H4 (cell line): ENCODE data around the gene GLUD1. TPM values are rescaled to one million over a fixed set of nuclear protein-coding genes. Genes with fewer than 3 reads are reported as not detected.
"Not testable (repeated sequence)": the region's sequence is repeated elsewhere in the genome, so short reads cannot be mapped to it uniquely, and the experiment has no call there.

ENCODE experiments used
- DNase-seq: peaks from one replicate; pipeline ENCODE4 v3.0.0-alpha.2; 2015; ENCODE audit warnings: low spot score
- total RNA-seq: library from RNA; depleted of rRNA; stranded (reverse); fragments of >200 nt; shearing (Covaris generic); gene quantifications from 2 replicates; pipeline ENCODE4 v1.2.3, GENCODE V29; 2014

The GLUD1 gene
- total RNA-seq, 1 experiment from 2014 or later, result 119 TPM

DNA sequence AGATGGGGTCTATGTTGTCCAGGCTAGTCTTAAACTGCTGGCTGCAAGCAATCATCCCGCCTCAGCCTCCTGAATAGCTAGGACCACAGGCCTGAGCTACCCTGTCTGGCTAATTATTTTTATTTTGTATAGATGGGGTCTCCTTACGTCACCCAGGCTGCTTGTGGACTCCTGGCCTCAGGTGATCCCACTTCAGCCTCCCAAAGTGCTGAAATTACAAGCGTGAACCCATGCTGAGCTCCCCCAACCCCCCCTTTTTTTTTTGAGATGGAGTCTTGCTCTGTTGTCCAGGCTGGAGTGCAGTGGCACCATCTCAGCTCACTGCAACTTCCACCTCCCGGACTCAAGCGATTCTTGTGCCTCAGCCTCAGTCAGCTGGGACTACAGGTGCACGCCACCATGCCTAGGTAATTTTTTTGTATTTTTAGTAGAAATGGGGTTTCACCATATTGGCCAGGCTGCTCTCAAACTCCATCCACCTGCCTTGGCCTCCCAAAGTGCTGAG, 49.2 kb downstream of the GLUD1 start:
- DNase-seq, result no peak

GRCh38 chr10:87043579-87043978, 51.1 kb downstream of the GLUD1 start:
- not testable (repeated sequence) for DNase-seq

- DNase-seq, result no peak
Observed at GRCh38 chr10:87038786-87039185, 55.9 kb downstream of the GLUD1 start.

- no peak for DNase-seq
Observed at GRCh38 chr10:87038286-87038717, 56.3 kb downstream of the GLUD1 start.

DNA sequence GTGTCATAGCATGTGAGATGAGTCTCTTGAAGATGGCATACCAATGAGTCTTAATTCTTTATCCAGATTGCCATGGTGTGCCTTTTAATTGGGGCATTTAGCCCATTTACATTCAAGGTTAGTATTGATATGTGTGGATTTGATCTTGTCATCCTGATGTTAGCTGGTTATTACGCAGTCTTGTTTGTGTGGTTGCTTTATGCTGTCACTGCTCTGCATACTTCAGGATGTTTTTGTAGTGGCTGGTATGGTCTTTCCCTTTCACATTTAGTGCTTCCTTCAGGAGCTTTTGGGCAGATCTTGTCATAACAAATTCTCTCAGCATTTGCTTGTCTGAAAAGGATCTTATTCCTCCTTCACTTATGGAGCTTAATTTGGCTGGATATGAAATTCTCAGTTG, 58.0 kb downstream of the GLUD1 start:
- no peak for DNase-seq

GRCh38 chr10:87030912-87031635, 63.6 kb downstream of the GLUD1 start:
- no peak for DNase-seq

- DNase-seq, result not testable (repeated sequence)
Observed at GRCh38 chr10:87030419-87030818, 64.2 kb downstream of the GLUD1 start.

DNA sequence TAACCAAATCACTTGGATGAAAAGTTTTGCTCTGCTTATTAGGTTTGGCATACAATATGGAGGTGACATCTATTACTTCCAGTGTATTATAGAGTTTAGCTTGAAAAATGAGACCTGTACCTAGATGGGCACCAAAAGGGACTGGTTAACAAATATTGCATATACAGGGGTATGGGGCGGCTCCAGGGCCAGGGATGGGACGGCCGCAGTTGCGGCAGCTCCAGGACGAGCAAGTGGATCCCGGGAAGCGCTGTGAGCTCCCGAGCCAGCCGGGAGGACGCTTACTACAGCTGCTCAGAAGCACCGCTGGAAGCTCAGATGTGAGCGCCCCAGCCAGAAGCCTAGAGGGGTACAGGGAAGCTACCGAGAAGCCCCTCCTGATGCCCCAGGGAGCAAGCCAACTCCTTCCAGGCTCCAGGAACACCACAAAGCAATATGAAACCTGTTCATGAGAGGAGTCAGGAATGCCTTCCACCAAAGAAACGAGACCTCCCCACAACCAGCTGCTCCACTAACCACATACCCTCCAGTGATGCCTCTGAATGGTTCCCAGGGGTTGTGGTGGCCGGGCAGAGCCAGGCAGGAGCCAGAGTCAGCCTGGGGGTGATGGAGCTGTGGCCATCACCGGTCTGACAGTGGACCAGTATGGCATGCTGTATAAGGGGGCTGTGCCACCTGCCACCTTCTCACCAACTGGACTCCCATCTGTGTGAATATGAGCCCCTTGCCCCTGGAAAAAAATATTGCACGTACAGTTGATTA, 67.7 kb downstream of the GLUD1 start:
- not testable (repeated sequence) for DNase-seq

GRCh38 chr10:87025285-87025958, 69.2 kb downstream of the GLUD1 start:
- DNase-seq, result peak; percentile 44

- not testable (repeated sequence) for DNase-seq
Observed at GRCh38 chr10:87020056-87020455, 74.6 kb downstream of the GLUD1 start, which contains the start of gene FAM25A. TSS of gene FAM25A (plus strand) at chr10:87020294. CDS start at chr10:87020325, 31 bp downstream.

DNA sequence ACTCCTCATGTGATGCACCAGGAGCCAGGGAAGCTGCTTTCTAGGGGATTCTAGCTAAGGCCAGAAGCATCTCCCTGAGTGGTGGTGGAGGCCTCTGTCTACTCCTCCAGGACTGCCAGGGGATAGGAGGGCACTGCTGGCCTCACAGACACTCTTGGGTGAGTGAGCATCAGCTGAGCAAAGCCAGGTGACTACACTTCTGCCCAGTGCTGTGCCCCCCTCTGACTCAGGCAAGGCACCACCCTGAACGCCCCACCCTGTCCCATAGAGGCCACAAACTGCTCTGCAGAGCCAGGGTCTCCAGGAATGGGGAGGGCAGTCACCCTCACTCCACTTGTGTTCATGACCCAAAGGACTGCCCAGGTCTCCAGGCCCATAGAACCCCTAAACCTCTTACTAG, 75.1 kb downstream of the GLUD1 start:
- not testable (repeated sequence) for DNase-seq

DNA sequence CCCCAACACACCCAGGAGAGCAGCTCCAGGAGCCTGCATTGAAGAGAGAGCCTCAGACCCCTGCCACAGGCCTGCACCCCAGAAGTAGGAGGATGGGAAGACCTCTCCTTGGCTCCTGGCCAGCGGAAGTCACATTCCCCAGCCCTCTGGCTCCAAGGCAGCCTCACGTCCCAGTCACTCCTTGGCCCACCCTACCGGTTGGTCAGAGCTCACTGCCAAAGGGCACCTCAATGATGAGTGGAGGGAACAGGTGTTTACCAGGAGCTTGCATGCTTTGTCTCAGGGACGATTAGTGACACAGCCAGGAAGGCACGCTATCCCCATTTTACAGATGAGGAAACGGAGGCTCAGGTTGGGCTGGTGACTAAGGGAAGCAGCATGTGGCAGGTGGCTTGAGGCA, 75.6 kb downstream of the GLUD1 start:
- DNase-seq, result not testable (repeated sequence)

GRCh38 chr10:87018127-87018526, 76.5 kb downstream of the GLUD1 start:
- DNase-seq, result not testable (repeated sequence)

DNA sequence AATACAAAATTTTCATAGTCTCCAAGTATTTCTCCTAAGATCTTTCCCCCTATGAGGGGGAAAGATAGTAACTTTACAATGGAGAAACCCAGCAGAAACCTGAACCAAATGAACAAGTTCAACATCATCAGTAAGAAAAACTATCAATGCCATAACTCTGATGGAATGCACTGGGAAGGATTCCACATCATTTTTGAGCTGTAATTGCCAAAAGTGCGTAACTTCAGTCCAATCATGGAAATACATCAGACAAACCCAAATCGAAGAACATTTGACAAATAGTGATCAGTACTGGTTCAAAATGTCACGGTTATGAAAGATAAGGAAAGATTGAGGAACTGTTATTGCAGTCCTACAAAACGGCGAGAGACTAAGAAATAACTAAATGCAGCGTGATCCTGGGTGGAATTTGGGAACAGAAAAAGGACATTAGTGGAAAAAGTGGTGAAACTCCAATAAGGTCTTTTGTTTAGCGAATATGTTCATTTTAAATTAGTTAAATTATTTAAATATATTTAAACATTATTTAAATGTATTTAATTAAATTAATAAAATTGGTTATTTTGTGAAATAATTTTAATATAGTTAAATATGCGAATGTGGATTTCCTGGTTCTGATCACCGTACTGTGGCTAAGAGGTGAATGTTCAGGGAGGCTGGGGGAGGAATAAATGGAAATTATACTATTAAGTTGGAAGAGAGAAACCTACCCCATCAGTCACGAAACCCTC, 79.5 kb downstream of the GLUD1 start:
- not testable (repeated sequence) for DNase-seq

DNA sequence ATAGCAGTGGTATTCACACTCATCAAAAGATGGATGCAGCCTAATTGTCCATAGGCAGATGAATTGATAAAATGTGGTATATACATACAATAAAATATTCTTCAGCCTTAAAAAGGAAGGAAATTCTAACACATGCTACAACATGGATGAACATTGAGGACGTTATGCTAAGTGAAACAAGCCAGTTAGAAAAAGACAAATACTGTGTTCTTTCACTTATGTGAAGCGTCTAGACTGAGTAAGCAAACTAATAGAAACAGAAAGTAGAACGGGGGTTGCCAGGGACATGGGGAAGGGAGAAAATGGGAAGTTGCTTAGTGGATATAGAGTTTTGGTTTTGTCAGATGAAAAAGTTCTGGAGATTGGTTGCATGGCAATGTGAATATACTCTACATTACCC, 81.1 kb downstream of the GLUD1 start:
- not testable (repeated sequence) for DNase-seq

- DNase-seq, result not testable (repeated sequence)
Observed at GRCh38 chr10:87009134-87009696, 85.4 kb downstream of the GLUD1 start.

GRCh38 chr10:87008303-87008702, 86.3 kb downstream of the GLUD1 start:
- DNase-seq, result not testable (repeated sequence)

- not testable (repeated sequence) for DNase-seq
Observed at GRCh38 chr10:87007674-87008073, 87.0 kb downstream of the GLUD1 start.

DNA sequence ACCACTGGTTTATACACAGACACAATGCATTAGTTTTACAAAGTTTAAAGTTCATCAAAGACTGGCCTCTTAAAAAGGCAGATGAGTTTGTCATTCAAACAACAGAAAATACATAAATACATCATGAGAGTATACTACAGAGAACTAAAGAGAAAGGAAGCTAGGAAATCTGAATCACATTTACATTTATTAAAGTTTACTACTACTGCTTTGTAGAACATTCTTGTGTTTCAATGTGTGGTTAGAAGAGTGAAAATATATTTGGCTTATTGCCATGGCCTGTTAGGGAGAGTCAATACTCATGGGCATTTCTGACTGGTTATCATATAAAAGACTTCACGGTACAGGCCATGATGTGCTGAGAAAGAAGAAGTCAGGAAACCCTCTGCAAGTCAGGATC, 87.5 kb downstream of the GLUD1 start:
- DNase-seq, result not testable (repeated sequence)

DNA sequence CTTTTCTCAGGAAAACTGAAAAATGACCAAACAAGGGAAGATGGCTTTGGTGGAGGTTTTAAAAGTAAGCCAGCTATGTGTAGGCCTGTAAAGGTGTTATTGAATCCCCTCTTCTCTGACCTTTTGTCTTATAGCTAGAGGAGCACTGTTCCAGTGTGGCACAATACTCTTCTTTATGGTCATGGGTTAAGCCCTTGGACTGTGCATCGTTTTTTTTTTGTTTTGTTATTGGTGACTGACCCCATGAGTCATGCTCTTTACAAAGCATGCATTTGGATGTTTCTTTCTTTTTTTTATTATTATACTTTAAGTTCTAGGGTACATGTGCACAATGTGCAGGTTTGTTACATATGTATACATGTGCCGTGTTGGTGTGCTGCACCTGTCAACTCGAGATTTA, 94.2 kb downstream of the GLUD1 start:
- no peak for DNase-seq
